Measurements from ENCODE around the gene EPHA7.

The EPHA7 gene

GRCh38 chr6:93243231-93243778 is 176.1 kb downstream of the EPHA7 start:
- no peak for DNase-seq (ENCODE audit: low read depth, low spot score)
- no peak for TF ChIP-seq CTCF (IDR thresholded peaks at IDR 0.05; ENCODE audit: insufficient read depth, low read length, missing control alignments)
- POLR2A ChIA-PET = no interaction called here
- no peak overlapping the region for H3K4me3 ChIP-seq (ENCODE audit: low read depth, low read length)
- CTCF ChIA-PET = no interaction called here

GRCh38 chr6:93242049-93242448 is 177.3 kb downstream of the EPHA7 start:
- ChIA-PET CTCF (no interaction called here), POLR2A (no interaction called here)
- no peak overlapping the region for H3K4me3 ChIP-seq (ENCODE audit: low read depth, low read length)
- TF ChIP-seq CTCF (IDR thresholded peaks at IDR 0.05; ENCODE audit: insufficient read depth, low read length, missing control alignments) = no peak
- DNase-seq (ENCODE audit: low read depth, low spot score) = no peak

GRCh38 chr6:93238632-93239031 is 180.7 kb downstream of the EPHA7 start:
- TF ChIP-seq CTCF (IDR thresholded peaks at IDR 0.05; ENCODE audit: insufficient read depth, low read length, missing control alignments) = no peak
- POLR2A ChIA-PET = no interaction called here
- DNase-seq (ENCODE audit: low read depth, low spot score) = no peak
- no peak overlapping the region for H3K4me3 ChIP-seq (ENCODE audit: low read depth, low read length)
- CTCF ChIA-PET = no interaction called here

GRCh38 chr6:93235775-93236174 is 183.6 kb downstream of the EPHA7 start:
- ChIA-PET POLR2A (no interaction called here), CTCF (no interaction called here)
- TF ChIP-seq CTCF (IDR thresholded peaks at IDR 0.05; ENCODE audit: insufficient read depth, low read length, missing control alignments) = no peak
- H3K4me3 ChIP-seq (ENCODE audit: low read depth, low read length) = no peak overlapping the region
- DNase-seq (ENCODE audit: low read depth, low spot score) = no peak

GRCh38 chr6:93226822-93227221 is 192.5 kb downstream of the EPHA7 start:
- no peak for DNase-seq (ENCODE audit: low read depth, low spot score)
- no peak for TF ChIP-seq CTCF (IDR thresholded peaks at IDR 0.05; ENCODE audit: insufficient read depth, low read length, missing control alignments)
- ChIA-PET POLR2A (no interaction called here), CTCF (no interaction called here)
- H3K4me3 ChIP-seq (ENCODE audit: low read depth, low read length) = no peak overlapping the region

- DNase-seq (ENCODE audit: low read depth, low spot score) = no peak
- no peak overlapping the region for H3K4me3 ChIP-seq (ENCODE audit: low read depth, low read length)
- POLR2A ChIA-PET = no interaction called here
- CTCF ChIA-PET = no interaction called here
- TF ChIP-seq CTCF (IDR thresholded peaks at IDR 0.05; ENCODE audit: insufficient read depth, low read length, missing control alignments) = no peak
Observed at GRCh38 chr6:93222071-93222851, 197.1 kb downstream of the EPHA7 start.
